H7 (cell line): ENCODE data around the gene SLFNL1. TPM values are rescaled to one million over a fixed set of nuclear protein-coding genes. Genes with fewer than 3 reads are reported as not detected.

ENCODE experiments used
- DNase-seq: peaks from one replicate; pipeline ENCODE4 v3.0.0; 2012
- H3K27me3 ChIP-seq: 2 replicates; pipeline ENCODE4 v1.6.0; 2011; ENCODE audit warnings: mild to moderate bottlenecking, low read length; ENCODE audit not compliant: control insufficient read depth, insufficient read depth
- H3K36me3 ChIP-seq: replicated peaks from 2 replicates; pipeline ENCODE4 v1.5.1; 2011; ENCODE audit warnings: low read length; ENCODE audit not compliant: control insufficient read depth, insufficient read depth
- H3K4me3 ChIP-seq: 2 replicates; pipeline ENCODE4 v1.5.1; 2011; ENCODE audit warnings: low read depth, mild to moderate bottlenecking, control low read depth, low read length, moderate library complexity; ENCODE audit not compliant: insufficient read depth
- total RNA-seq: library from RNA; depleted of rRNA; stranded (reverse); fragments of >200 nt; shearing (Covaris generic); gene quantifications from 2 replicates; pipeline ENCODE4 v1.2.3, GENCODE V29; 2014

The SLFNL1 gene
- total RNA-seq, 1 experiment from 2014 or later: not detected

DNA sequence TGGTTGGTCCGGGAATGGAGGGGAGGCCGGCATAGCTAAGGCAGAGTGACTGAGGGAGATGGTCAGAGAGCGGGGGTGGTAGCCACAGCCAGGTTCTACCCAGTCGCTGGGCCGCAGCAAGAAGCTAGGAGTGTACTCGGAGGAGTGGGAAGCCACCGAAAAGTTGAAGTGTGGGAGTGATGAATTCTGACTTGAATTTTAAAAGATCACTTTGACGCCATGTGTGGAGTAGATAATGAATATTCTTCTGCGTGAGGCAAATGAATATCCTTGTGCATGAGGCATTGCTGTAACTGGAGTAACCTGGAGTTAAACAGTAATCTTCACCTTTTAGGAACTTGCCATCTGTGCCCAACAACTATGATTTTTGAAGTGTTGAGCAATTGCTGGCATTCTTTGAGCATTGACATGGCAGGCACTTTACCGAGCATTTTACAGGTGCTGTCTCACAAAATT, 35.2 kb downstream of the SLFNL1 start:
- Histone ChIP-seq H3K4me3 (no peak overlapping the region), H3K36me3 (peaks cover 42% of the 10 kb centered on the region), H3K27me3 (no peaks in the 10 kb centered on the region)
- DNase-seq: no peak

- no peak for DNase-seq
- Histone ChIP-seq H3K36me3 (peaks cover 38% of the 10 kb centered on the region), H3K4me3 (no peak overlapping the region), H3K27me3 (no peaks in the 10 kb centered on the region)
Observed at GRCh38 chr1:40985875-40986274, 35.6 kb downstream of the SLFNL1 start.

- Histone ChIP-seq H3K4me3 (no peak overlapping the region), H3K27me3 (no peaks in the 10 kb centered on the region), H3K36me3 (peaks cover 34% of the 10 kb centered on the region)
- DNase-seq: no peak
Observed at GRCh38 chr1:40985161-40985560, 36.4 kb downstream of the SLFNL1 start.

- peaks cover 32% of the 10 kb centered on the region for H3K36me3 ChIP-seq
- no peaks in the 10 kb centered on the region for H3K27me3 ChIP-seq
- no peak overlapping the region for H3K4me3 ChIP-seq
- DNase-seq: no peak
Observed at GRCh38 chr1:40984531-40984930, 37.0 kb downstream of the SLFNL1 start.

DNA sequence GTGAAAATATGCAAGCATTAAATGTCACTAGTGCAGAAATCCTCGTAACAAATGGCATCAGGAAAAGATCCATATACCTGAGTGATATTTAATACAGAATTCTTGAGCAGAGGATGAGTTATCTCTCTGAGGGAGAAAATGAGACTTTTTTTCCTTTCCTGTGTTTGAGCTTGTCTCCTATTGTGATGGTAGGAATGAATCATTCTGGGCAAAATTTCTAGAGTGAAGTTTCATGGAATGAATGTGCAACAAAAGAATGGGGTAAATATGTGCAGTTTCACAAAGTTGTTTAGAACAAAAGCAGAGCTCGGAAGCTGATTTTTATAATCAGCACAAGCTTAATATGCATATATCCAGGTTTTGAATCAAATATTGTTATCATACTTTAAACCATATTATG, 37.5 kb downstream of the SLFNL1 start:
- H3K27me3 ChIP-seq: no peaks in the 10 kb centered on the region
- peaks cover 28% of the 10 kb centered on the region for H3K36me3 ChIP-seq
- H3K4me3 ChIP-seq: no peak overlapping the region
- no peak for DNase-seq

- Histone ChIP-seq H3K27me3 (no peaks in the 10 kb centered on the region), H3K4me3 (no peak overlapping the region), H3K36me3 (peaks cover 22% of the 10 kb centered on the region)
- DNase-seq: no peak
Observed at GRCh38 chr1:40983286-40983685, 38.2 kb downstream of the SLFNL1 start.

GRCh38 chr1:40982721-40983120, 38.8 kb downstream of the SLFNL1 start:
- Histone ChIP-seq H3K27me3 (no peaks in the 10 kb centered on the region; the same call in 1 of the 2 replicates), H3K36me3 (peaks cover 19% of the 10 kb centered on the region), H3K4me3 (no peak overlapping the region)
- DNase-seq: no peak

DNA sequence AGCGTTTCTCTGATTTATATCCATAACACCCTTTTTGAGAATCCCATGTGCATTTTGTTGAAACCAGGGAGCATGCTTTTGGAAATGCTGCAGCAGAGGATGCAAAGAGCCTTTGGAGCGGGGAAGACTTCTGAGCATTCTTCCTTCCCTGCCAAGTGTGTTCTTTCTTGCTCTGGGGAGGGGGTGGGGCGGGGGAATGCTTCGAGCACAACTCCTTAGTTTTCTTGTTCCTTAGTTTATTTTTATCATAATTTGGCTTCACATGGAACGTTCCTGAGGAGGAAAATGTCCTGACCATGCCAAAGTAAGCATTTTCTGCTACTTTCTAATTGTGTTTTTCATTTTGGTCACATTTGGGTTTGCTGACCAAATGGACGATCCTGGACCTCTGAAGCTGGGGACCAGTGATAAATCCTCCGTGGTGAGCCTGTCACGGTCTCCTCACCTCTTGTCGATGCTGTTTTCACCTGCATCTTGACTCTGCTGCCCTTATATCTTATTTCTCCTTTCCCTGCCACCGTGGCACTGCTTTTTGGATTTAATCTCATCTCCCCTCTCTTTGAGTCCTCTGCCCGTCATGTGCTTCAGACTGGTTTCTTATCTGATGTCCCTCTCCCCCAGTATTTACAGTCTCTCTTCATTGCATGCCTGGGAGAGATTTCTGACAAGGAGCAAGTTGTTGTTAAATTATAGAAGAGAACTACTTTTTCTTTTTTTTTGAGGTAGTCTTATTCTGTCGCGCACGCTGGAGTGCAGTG, 39.7 kb downstream of the SLFNL1 start:
- Histone ChIP-seq H3K36me3 (peaks cover 11% of the 10 kb centered on the region), H3K4me3 (no peak overlapping the region), H3K27me3 (no peaks in the 10 kb centered on the region; the same call in 1 of the 2 replicates)
- peak; percentile 48 for DNase-seq

GRCh38 chr1:40980453-40981121, 40.9 kb downstream of the SLFNL1 start:
- peaks cover 8% of the 10 kb centered on the region for H3K36me3 ChIP-seq
- no peaks in the 10 kb centered on the region; the same call in 1 of the 2 replicates for H3K27me3 ChIP-seq
- DNase-seq: peak; percentile 62
- H3K4me3 ChIP-seq: peak overlapping the region; percentile 77

DNA sequence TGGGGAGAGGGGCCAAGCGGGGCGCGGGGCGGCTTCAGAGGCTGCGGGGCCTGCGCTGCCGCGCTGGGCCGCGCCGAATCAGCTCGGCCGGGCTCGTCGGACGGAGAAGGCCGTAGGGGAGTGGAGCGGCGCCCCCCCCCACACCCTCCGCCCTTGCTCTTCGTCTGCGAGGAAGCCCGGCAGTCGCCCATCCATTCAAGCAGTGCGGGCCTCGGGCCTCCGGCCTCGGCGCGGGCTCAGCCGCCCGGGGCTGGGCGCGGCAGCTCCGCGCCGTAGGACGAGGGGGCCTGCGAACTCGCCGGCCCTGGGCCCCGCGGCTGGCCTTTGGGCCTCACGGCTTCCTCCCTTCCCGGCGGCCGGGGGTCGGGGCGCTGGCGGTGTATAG, 41.5 kb downstream of the SLFNL1 start:
- DNase-seq: no peak
- Histone ChIP-seq H3K27me3 (no peaks in the 10 kb centered on the region; the same call in 1 of the 2 replicates), H3K4me3 (peak overlapping the region; percentile 77), H3K36me3 (peaks cover 3% of the 10 kb centered on the region)

DNA sequence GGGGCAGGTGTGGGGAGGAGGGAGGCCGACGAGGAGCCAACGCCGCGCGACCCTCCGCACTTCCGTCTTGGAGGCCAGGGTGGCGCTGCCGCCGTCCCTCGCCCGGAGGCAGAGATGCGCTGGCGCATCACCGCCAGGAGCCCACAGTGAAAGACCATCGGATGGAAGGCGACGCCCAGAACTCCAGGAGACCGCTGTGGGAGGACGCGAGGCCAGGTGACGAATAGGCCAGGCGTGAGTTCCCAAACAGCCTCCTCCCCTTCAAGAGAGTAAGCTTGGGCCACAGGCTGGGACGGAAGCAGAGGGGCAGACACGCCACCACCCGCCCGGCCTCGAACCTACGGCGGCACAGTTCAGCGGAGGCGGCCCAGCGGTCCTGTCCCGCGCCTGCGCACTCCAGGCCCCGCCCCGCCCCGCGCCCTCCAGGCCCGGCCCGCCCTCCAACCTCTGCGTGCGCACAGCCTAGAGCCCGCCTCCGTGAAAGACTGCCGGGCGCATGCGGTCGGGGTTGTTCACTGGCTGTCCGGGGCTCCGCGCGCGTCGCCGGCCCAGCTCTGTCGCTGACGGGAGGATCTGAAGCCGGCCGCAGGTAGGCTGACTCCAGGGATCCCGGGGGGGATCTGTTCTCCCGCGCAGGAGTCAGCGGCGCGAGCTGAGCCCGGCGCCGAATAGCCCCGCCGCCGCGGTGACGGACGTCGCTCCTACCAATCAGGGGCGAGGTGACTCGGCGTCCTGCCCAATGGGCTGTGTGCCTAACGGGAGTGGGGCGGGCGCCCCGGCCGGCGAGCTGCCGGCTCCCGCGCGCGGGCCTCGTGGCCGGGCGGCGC, 42.1 kb downstream of the SLFNL1 start, which contains the start of gene CTPS1:
TSS of gene CTPS1 (plus strand) at position 456 of the 827 bp plus-strand sequence. CDS start 3,595 bp downstream, outside the sequence.
- Histone ChIP-seq H3K36me3 (no peaks in the 10 kb centered on the region; the same call in 1 of the 2 replicates), H3K4me3 (peak within 1 kb of the TSS; percentile 77), H3K27me3 (no peaks in the 10 kb centered on the region; the same call in 1 of the 2 replicates)
- peak; percentile 99 for DNase-seq

DNA sequence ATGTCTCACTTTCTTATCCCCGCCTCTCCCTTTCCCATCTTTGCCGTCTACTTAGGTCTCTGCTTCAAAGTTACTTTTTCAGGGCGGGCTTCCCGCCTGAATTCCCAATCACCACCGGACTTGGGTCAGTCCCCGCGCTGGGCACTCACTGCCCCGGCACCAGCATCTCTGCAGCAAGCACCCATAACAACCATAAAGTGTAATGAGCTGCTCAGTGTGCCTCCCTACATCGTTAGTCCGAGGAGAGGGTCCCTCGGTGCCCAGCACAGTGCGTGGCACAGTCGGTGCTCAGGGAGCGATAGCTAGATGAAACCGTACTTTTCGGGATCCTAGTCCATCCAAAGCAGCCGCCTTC, 42.7 kb downstream of the SLFNL1 start:
- Histone ChIP-seq H3K27me3 (no peaks in the 10 kb centered on the region; the same call in 1 of the 2 replicates), H3K4me3 (peak overlapping the region; percentile 77), H3K36me3 (no peaks in the 10 kb centered on the region; the same call in 1 of the 2 replicates)
- DNase-seq: no peak

- H3K36me3 ChIP-seq: no peaks in the 10 kb centered on the region
- H3K27me3 ChIP-seq: no peaks in the 10 kb centered on the region; the same call in 1 of the 2 replicates
- no peak for DNase-seq
- H3K4me3 ChIP-seq: no peak overlapping the region
Observed at GRCh38 chr1:40977716-40978115, 43.8 kb downstream of the SLFNL1 start.

DNA sequence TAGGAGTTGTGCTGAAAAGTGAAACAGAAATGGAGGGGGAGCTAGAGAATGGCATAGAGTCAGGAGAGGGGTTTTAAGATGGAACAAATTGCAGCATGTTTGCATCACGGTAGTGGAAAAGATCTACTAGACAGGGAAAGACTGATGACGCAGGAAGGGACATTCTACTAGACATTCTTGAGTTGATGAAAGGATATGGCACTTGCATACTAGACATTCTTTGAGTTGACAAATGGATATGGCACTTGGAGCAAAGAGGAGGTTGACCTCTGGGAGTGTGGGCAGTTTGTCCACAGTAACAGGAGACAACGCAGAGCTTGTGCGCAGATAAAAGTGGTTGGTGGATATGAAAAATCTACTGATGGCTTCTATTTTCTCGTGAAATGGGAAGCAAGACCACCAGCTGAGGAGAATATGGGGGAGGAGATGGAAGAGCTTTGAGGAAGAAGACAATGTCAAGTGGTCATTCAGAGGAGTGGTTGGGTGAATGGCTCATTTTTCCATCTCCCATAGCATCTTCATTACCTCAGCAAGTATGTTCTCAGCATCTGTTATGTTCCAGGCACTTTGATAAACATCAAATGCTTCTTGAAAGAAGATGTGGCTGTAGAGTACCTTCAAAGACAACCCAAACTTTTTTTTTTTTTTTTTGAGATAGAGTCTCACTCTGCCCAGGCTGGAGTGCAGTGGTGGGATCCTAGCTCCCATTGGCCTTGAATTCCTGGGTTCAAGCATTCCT, 44.4 kb downstream of the SLFNL1 start:
- H3K4me3 ChIP-seq: no peak overlapping the region
- no peaks in the 10 kb centered on the region for H3K36me3 ChIP-seq
- DNase-seq: no peak
- H3K27me3 ChIP-seq: no peaks in the 10 kb centered on the region; the same call in 1 of the 2 replicates
